ENCODE measurements around the gene SLC41A1.
"Not testable (repeated sequence)": the region's sequence is repeated elsewhere in the genome, so short reads cannot be mapped to it uniquely, and the experiment has no call there.

SLC41A1 gene

GRCh38 chr1:205834751-205835150, 21.8 kb upstream of the SLC41A1 start:
- H3K27me3 Mint-ChIP-seq = no peaks in the 10 kb centered on the region
- H3K4me3 Mint-ChIP-seq = no peak overlapping the region
- no peaks in the 10 kb centered on the region for H3K9me3 Mint-ChIP-seq
- no peaks in the 10 kb centered on the region for H3K4me1 Mint-ChIP-seq
- H3K36me3 Mint-ChIP-seq = no peaks in the 10 kb centered on the region
- DNase-seq (ENCODE audit: low spot score in 2 of 2) = no peak
- H3K27ac Mint-ChIP-seq = no peak overlapping the region
- ATAC-seq (ENCODE audit: low read depth) = no peak

- Mint-ChIP-seq H3K4me1 (no peaks in the 10 kb centered on the region), H3K27me3 (peaks cover 4% of the 10 kb centered on the region), H3K9me3 (no peaks in the 10 kb centered on the region), H3K36me3 (peaks cover 2% of the 10 kb centered on the region), H3K4me3 (no peak overlapping the region), H3K27ac (no peak overlapping the region)
- DNase-seq (ENCODE audit: low spot score in 2 of 2) (no peak), ATAC-seq (ENCODE audit: low read depth) (no peak)
These were observed 19.3 kb upstream of the SLC41A1 start for GRCh38 chr1:205832326-205832751.

- Mint-ChIP-seq H3K27ac (no peak overlapping the region), H3K4me1 (peaks cover 2% of the 10 kb centered on the region), H3K4me3 (no peak overlapping the region), H3K9me3 (peaks cover 4% of the 10 kb centered on the region), H3K27me3 (peaks cover 4% of the 10 kb centered on the region), H3K36me3 (peaks cover 4% of the 10 kb centered on the region)
- ATAC-seq (ENCODE audit: low read depth) (no peak), DNase-seq (ENCODE audit: low spot score in 2 of 2) (no peak)
These were observed 14.6 kb upstream of the SLC41A1 start for GRCh38 chr1:205827623-205828022.

- peaks cover 4% of the 10 kb centered on the region for H3K36me3 Mint-ChIP-seq
- H3K27me3 Mint-ChIP-seq = peaks cover 4% of the 10 kb centered on the region
- no peak overlapping the region for H3K27ac Mint-ChIP-seq
- ATAC-seq (ENCODE audit: low read depth) = no peak
- H3K9me3 Mint-ChIP-seq = peaks cover 9% of the 10 kb centered on the region
- no peak for DNase-seq (ENCODE audit: low spot score in 2 of 2)
- H3K4me3 Mint-ChIP-seq = no peak overlapping the region
- peaks cover 2% of the 10 kb centered on the region for H3K4me1 Mint-ChIP-seq
These were observed 14.0 kb upstream of the SLC41A1 start for GRCh38 chr1:205826995-205827394.

GRCh38 chr1:205826016-205826806, 13.2 kb upstream of the SLC41A1 start:
- Mint-ChIP-seq H3K36me3 (peaks cover 4% of the 10 kb centered on the region), H3K27me3 (peaks cover 4% of the 10 kb centered on the region), H3K9me3 (peaks cover 9% of the 10 kb centered on the region), H3K27ac (no peak overlapping the region), H3K4me3 (no peak overlapping the region), H3K4me1 (peaks cover 2% of the 10 kb centered on the region)
- peak; percentile 26 for ATAC-seq (ENCODE audit: low read depth)
- DNase-seq (ENCODE audit: low spot score in 2 of 2) = no peak

GRCh38 chr1:205824180-205824579, 11.2 kb upstream of the SLC41A1 start:
- peaks cover 2% of the 10 kb centered on the region for H3K4me1 Mint-ChIP-seq
- no peak overlapping the region for H3K27ac Mint-ChIP-seq
- peaks cover 2% of the 10 kb centered on the region for H3K27me3 Mint-ChIP-seq
- H3K36me3 Mint-ChIP-seq = peaks cover 4% of the 10 kb centered on the region
- ATAC-seq (ENCODE audit: low read depth) = no peak
- no peak overlapping the region for H3K4me3 Mint-ChIP-seq
- no peak for DNase-seq (ENCODE audit: low spot score in 2 of 2)
- H3K9me3 Mint-ChIP-seq = peaks cover 9% of the 10 kb centered on the region

GRCh38 chr1:205823260-205823659, 10.3 kb upstream of the SLC41A1 start:
- not testable (repeated sequence) for H3K4me3 Mint-ChIP-seq

GRCh38 chr1:205822397-205822796, 9.4 kb upstream of the SLC41A1 start:
- Mint-ChIP-seq H3K36me3 (peaks cover 2% of the 10 kb centered on the region), H3K4me3 (no peak overlapping the region), H3K27ac (no peak overlapping the region), H3K27me3 (no peaks in the 10 kb centered on the region), H3K9me3 (peaks cover 9% of the 10 kb centered on the region), H3K4me1 (peaks cover 2% of the 10 kb centered on the region)
- DNase-seq (ENCODE audit: low spot score in 2 of 2) (no peak), ATAC-seq (ENCODE audit: low read depth) (no peak)

More at GRCh38 chr1:205823260-205823659, 10.3 kb upstream of the SLC41A1 start:
- DNase-seq (ENCODE audit: low spot score in 2 of 2); H3K4me1 Mint-ChIP-seq; H3K36me3 Mint-ChIP-seq; H3K27ac Mint-ChIP-seq; H3K27me3 Mint-ChIP-seq; H3K9me3 Mint-ChIP-seq: not testable (repeated sequence)
- ATAC-seq (ENCODE audit: low read depth) = peak; percentile 56

- Mint-ChIP-seq H3K4me1 (peaks cover 7% of the 10 kb centered on the region), H3K36me3 (no peaks in the 10 kb centered on the region), H3K4me3 (no peak overlapping the region), H3K27me3 (no peaks in the 10 kb centered on the region), H3K9me3 (peaks cover 5% of the 10 kb centered on the region), H3K27ac (no peak overlapping the region)
- no peak for DNase-seq (ENCODE audit: low spot score in 2 of 2)
- ATAC-seq (ENCODE audit: low read depth) = no peak
These were observed 5.0 kb upstream of the SLC41A1 start for GRCh38 chr1:205817988-205818387.

- ATAC-seq (ENCODE audit: low read depth) (no peak), DNase-seq (ENCODE audit: low spot score in 2 of 2) (no peak)
- H3K9me3 Mint-ChIP-seq = peaks cover 3% of the 10 kb centered on the region
- H3K4me3 Mint-ChIP-seq = no peak overlapping the region
- peaks cover 8% of the 10 kb centered on the region for H3K4me1 Mint-ChIP-seq
- no peaks in the 10 kb centered on the region for H3K27me3 Mint-ChIP-seq
- no peaks in the 10 kb centered on the region for H3K36me3 Mint-ChIP-seq
- no peak overlapping the region for H3K27ac Mint-ChIP-seq
These were observed 4.4 kb upstream of the SLC41A1 start for GRCh38 chr1:205817364-205817763.

GRCh38 chr1:205813755-205814058, 709 bp upstream of the SLC41A1 start:
- no peak for DNase-seq (ENCODE audit: low spot score in 2 of 2)

GRCh38 chr1:205812271-205812877, 624 bp downstream of the SLC41A1 start:
- ATAC-seq (ENCODE audit: low read depth) (peak; percentile 3), DNase-seq (ENCODE audit: low spot score in 2 of 2) (peak; percentile 11 to 25)
- Mint-ChIP-seq H3K36me3 (peaks cover 8% of the 10 kb centered on the region), H3K27me3 (no peaks in the 10 kb centered on the region), H3K27ac (peak overlapping the region; percentile 90), H3K4me3 (peak overlapping the region; percentile 86), H3K4me1 (peaks cover 37% of the 10 kb centered on the region), H3K9me3 (no peaks in the 10 kb centered on the region)

More at GRCh38 chr1:205813755-205814058, 709 bp upstream of the SLC41A1 start:
- Mint-ChIP-seq H3K27me3 (no peaks in the 10 kb centered on the region), H3K4me3 (peak overlapping the region; percentile 91), H3K36me3 (peaks cover 5% of the 10 kb centered on the region), H3K4me1 (peaks cover 30% of the 10 kb centered on the region), H3K27ac (peak overlapping the region; percentile 90), H3K9me3 (no peaks in the 10 kb centered on the region)
- no peak for ATAC-seq (ENCODE audit: low read depth)

GRCh38 chr1:205811660-205812059, 1.3 kb downstream of the SLC41A1 start:
- Mint-ChIP-seq H3K4me1 (peaks cover 44% of the 10 kb centered on the region), H3K9me3 (no peaks in the 10 kb centered on the region), H3K27ac (peak overlapping the region; percentile 90), H3K36me3 (peaks cover 8% of the 10 kb centered on the region), H3K27me3 (no peaks in the 10 kb centered on the region), H3K4me3 (peak overlapping the region; percentile 86)
- DNase-seq (ENCODE audit: low spot score in 2 of 2) = no peak
- no peak for ATAC-seq (ENCODE audit: low read depth)

GRCh38 chr1:205810448-205811157, 2.4 kb downstream of the SLC41A1 start:
- Mint-ChIP-seq H3K4me3 (no peak overlapping the region), H3K36me3 (peaks cover 8% of the 10 kb centered on the region)

More at GRCh38 chr1:205810448-205811157, 2.4 kb downstream of the SLC41A1 start:
- DNase-seq (ENCODE audit: low spot score in 2 of 2) (no peak), ATAC-seq (ENCODE audit: low read depth) (no peak)
- no peaks in the 10 kb centered on the region for H3K9me3 Mint-ChIP-seq
- no peak overlapping the region for H3K27ac Mint-ChIP-seq
- H3K27me3 Mint-ChIP-seq = no peaks in the 10 kb centered on the region
- peaks cover 54% of the 10 kb centered on the region for H3K4me1 Mint-ChIP-seq
